ENCODE data around the gene ZNF70.

- TF ChIP-seq, protein P1, sequence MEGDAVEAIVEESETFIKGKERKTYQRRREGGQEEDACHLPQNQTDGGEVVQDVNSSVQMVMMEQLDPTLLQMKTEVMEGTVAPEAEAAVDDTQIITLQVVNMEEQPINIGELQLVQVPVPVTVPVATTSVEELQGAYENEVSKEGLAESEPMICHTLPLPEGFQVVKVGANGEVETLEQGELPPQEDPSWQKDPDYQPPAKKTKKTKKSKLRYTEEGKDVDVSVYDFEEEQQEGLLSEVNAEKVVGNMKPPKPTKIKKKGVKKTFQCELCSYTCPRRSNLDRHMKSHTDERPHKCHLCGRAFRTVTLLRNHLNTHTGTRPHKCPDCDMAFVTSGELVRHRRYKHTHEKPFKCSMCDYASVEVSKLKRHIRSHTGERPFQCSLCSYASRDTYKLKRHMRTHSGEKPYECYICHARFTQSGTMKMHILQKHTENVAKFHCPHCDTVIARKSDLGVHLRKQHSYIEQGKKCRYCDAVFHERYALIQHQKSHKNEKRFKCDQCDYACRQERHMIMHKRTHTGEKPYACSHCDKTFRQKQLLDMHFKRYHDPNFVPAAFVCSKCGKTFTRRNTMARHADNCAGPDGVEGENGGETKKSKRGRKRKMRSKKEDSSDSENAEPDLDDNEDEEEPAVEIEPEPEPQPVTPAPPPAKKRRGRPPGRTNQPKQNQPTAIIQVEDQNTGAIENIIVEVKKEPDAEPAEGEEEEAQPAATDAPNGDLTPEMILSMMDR (IDR thresholded peaks at IDR 0.05 in 2 of 3, conservative IDR thresholded peaks at IDR 0.05 in 1 of 3; ENCODE audit: control insufficient read depth in 2 of 3, extremely low read depth in 1 of 3, insufficient read depth in 1 of 3, low read depth in 3 of 3, low read length in 3 of 3) = no peak
- TF ChIP-seq NR2C2 (IDR thresholded peaks at IDR 0.05; ENCODE audit: borderline replicate concordance, control insufficient read depth, insufficient read length, low read depth) (no peak), MAX (IDR thresholded peaks at IDR 0.05; ENCODE audit: low read depth, low read length) (no peak), EGR1 (IDR thresholded peaks at IDR 0.05; ENCODE audit: borderline replicate concordance in 1 of 2, low read depth in 2 of 2, low read length in 2 of 2) (no peak), KAT2A (conservative IDR thresholded peaks at IDR 0.05; ENCODE audit: control insufficient read depth, low read depth, low read length) (no peak), SIN3A (IDR thresholded peaks at IDR 0.05; ENCODE audit: low read depth, low read length) (no peak), ETV6 (conservative IDR thresholded peaks at IDR 0.05 in 1 of 2, IDR thresholded peaks at IDR 0.05 in 1 of 2; ENCODE audit: borderline replicate concordance in 1 of 2, low read depth in 1 of 2) (no peak), EZH2 (IDR thresholded peaks at IDR 0.05; ENCODE audit: borderline replicate concordance, control insufficient read depth, low read depth, low read length) (no peak), KLF5 (IDR thresholded peaks at IDR 0.05; ENCODE audit: partially characterized antibody) (no peak), FOS (IDR thresholded peaks at IDR 0.05; ENCODE audit: borderline replicate concordance, extremely low read depth, insufficient read length) (no peak)
- TF ChIP-seq, protein P2, sequence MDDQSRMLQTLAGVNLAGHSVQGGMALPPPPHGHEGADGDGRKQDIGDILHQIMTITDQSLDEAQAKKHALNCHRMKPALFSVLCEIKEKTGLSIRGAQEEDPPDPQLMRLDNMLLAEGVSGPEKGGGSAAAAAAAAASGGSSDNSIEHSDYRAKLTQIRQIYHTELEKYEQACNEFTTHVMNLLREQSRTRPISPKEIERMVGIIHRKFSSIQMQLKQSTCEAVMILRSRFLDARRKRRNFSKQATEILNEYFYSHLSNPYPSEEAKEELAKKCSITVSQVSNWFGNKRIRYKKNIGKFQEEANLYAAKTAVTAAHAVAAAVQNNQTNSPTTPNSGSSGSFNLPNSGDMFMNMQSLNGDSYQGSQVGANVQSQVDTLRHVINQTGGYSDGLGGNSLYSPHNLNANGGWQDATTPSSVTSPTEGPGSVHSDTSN (IDR thresholded peaks at IDR 0.05; ENCODE audit: insufficient replicate concordance, low read depth, low read length) = no peak
Measured at GRCh38 chr22:23744485-23744884, 6.4 kb downstream of the ZNF70 start.
